Left lobe of liver (tissue), 2 donors: Measurements from ENCODE around the gene SHROOM2. TPM values are rescaled to one million over a fixed set of nuclear protein-coding genes. Genes with fewer than 3 reads are reported as not detected.
"Not testable (repeated sequence)": the region's sequence is repeated elsewhere in the genome, so short reads cannot be mapped to it uniquely, and the experiment has no call there.

Experiments
- ATAC-seq: fragments of 200-7000 bp; cut with Tn5 transposase; one replicate; pipeline ENCODE4 v1.9.1; 2020; ENCODE audit warnings: mild to moderate bottlenecking, moderate library complexity
- DNase-seq: peaks from one replicate; pipeline ENCODE4 v3.0.0-alpha.2; 2020; ENCODE audit warnings: low spot score
- total RNA-seq: library from RNA; stranded (reverse); gene quantifications from one replicate; pipeline ENCODE4 v1.2.1, GENCODE V29; 2021
- donor health status: DM: no; HTN: no; CAD: no; lungs with moderate emphysema.
- donor health status: DM: no; HTN: yes; CAD: no.

Gene SHROOM2
- total RNA-seq, 1 donor from 2014 or later = 4.7 TPM

GRCh38 chrX:9775930-9776329 lies 10.3 kb upstream of the SHROOM2 start:
- no peak for DNase-seq
- ATAC-seq = no peak

- ATAC-seq (no peak), DNase-seq (no peak)
These were observed 4.3 kb upstream of the SHROOM2 start for GRCh38 chrX:9781941-9782340.

GRCh38 chrX:9784332-9784731 lies 1.9 kb upstream of the SHROOM2 start:
- no peak for DNase-seq
- no peak for ATAC-seq

GRCh38 chrX:9785254-9785943 lies 830 bp upstream of the SHROOM2 start:
- DNase-seq = no peak
- peak; percentile 32 for ATAC-seq

- ATAC-seq (peak; percentile 60), DNase-seq (peak; percentile 53)
These were observed 788 bp downstream of the SHROOM2 start for GRCh38 chrX:9786798-9787635.

DNA sequence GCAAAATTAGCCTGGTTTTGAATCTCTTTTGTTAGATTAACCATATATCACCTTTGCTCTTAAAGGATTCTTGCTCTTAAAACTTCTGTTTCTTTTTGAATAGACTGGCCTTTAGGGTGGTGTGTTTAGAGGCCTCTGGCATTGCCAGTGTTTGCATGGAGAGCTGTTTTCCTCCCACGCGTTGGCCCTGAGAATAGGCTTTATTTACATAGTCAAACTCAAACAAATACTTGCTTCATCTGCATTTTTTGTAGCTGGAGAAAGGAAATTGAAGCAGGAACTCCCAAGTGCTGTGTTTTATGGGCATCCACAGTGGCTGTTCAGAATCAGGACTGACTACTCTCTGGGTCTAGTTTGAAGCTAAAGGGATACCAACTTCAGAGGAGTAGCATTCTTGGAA lies 2.7 kb downstream of the SHROOM2 start:
- ATAC-seq = peak; percentile 68
- peak; percentile 59 for DNase-seq

DNA sequence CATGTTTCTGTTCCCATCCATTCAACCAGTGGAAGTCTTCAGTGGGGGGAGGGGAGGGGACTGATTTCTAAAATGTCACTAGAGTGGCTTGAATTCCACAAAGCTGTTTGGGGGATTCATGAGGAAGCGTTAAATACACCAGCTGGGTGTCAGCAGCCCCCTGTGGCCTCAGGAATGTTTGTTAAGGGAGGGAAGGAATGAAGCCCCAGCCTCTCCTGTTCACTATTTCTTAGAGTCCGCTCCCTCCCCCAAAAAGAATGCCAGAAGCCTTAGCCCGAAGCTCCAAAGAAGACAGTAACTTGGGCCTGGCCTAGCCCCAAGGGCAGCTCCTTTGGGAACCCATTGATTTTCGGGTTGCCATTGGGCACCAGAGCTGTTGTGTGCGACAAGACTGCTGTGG lies 3.3 kb downstream of the SHROOM2 start:
- no peak for DNase-seq

GRCh38 chrX:9790866-9791265 lies 4.6 kb downstream of the SHROOM2 start:
- no peak for DNase-seq
- ATAC-seq = no peak

More for the DNA sequence above, 3.3 kb downstream of the SHROOM2 start:
- ATAC-seq = no peak

DNA sequence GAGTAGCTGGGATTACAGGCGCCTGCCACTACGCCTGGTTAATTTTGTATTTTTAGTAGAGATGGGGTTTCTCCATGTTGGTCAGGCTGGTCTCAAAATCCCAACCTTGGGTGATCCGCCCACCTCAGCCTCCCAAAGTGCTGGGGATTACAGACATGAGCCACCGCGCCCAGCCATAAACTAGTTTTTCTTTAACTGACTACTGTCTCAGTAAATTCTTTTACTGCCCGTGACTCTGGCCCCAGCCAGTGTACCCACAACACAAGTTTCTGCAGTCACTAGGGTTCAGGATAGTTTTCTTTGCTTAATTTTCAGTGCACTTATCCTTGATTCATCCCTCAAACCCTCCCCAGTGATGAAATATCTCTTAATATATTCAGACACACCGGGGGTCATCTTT lies 8.3 kb downstream of the SHROOM2 start:
- ATAC-seq = no peak

DNA sequence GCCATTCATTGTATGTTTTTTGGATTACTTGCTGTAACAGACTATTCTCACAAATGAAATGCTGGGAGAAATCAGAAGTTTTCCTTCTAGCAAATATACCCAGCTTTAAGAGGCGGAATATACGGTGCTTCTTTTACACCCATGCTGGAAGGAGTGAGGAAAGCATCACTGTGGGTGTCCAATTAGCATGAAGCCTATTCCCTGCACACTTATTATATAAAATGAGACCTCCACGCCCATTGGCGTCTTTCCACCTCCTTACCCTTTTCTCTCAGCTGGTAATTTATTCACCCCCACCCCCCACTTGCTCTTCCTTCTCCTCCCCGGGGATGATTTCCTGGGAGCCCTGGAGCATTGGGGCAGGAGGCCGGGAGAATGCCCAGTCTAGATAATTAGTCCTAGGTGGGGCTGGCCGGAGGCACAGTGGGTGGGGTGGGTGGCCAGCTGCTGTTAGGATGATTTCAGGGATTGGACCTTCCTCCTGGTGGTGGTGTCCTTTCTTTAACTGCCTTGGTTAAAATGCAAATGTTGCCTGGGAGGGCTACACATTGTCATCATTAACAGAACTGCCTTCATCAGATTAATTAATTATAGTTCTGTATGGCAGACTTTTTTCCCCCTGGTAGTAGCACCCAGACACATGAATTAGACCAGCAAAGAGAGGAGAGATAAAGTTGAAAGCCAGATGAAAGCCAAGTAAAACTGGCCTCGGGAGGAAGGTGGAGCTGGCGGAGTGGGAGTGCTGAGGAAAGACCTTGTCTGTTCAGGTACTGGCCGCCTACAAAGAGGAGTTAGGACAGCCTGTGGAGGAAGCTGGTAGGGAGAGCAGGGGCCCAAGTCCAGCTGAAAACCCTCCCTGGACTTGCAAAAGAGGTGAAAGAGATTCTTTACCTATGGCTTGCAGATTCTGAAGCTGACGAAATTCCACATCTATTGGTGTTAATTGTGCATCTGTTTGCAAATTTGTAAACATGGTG lies 11.4 kb downstream of the SHROOM2 start:
- ATAC-seq = peak; percentile 67

More for the DNA sequence above, 8.3 kb downstream of the SHROOM2 start:
- no peak for DNase-seq

GRCh38 chrX:9802737-9803136 lies 16.5 kb downstream of the SHROOM2 start:
- DNase-seq (no peak), ATAC-seq (no peak)

More for the DNA sequence above, 11.4 kb downstream of the SHROOM2 start:
- DNase-seq = no peak

- ATAC-seq = no peak
- no peak for DNase-seq
These were observed 18.2 kb downstream of the SHROOM2 start for GRCh38 chrX:9804444-9804843.

DNA sequence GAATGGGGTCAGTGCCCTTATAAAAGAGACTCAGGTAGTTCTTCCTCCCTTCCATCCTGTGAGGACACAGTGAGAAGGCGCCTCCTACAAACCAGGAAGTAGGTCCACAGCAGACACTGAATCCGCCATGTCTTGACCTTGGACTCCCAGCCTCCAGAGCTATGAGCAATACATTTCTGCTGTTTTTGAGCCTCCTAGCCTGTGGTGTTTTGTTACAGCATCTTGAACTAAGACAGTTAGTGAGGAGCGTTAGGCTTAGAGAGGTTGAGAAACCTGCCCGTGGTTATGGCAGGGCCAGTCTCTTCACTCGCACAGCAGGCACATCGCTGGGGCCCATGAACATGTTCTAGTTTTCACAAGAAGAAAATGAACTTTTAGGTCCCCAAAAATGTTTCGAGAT lies 19.7 kb downstream of the SHROOM2 start:
- DNase-seq (no peak), ATAC-seq (no peak)

DNA sequence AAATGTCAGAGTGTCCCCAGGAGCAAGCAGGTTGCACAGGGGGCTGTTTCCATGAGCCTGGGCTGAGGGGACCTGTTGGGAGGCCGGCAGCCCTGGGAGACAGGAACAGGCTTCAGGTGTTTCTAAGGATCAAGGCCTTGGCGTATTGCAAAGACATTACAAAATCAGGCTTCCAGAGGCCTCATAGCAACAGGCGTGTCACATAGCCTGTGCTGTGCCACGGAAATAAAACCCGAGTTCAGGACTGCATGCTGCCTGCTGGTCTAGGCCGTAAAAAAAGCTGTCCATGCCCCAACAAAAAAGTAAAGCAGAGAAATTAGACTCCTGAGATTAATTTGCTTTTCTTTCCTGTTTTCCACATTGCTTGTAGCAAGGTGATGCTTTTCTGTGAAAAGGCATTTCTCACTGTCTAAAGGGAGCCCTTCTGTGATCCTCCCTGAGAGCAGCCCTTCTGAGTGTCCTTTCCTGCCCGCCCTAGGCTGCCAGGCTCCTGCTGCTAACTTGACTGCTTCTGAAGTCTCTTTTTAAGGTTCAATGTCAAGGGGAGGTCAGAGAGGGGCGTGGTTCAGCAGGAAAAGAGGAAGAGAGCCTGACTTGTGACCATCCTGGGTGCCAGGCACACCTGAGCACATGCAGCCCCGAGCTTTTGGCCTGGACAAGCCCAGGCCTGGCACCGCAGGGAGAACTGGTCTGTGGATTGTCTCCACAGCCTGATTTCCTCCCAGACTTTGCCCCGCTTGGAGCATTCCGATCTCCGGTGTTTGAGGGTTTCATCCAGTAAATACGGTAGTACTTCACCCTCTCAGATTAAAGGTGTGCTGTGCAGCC lies 21.3 kb downstream of the SHROOM2 start:
- peak; percentile 54 for DNase-seq
- ATAC-seq = peak; percentile 97

DNA sequence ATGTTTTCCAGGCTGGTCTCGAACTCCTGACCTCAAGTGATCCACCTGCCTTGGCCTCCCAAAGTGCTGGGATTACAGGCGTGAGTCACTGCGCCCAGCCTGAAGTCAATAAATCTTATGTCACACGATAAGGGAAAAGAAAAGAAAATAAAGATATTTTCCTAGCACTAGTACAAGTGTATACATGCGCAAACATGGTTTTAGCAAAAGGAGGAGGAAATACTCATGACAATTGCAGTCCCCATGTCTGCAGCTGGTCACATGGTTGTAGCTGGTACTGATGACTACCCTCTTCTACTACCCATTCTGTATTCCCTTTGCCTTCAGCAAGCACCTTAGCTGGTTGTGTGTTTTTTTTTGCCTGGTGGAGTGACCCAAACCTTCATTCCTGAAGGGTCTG lies 23.6 kb downstream of the SHROOM2 start:
- ATAC-seq, DNase-seq: not testable (repeated sequence)

DNA sequence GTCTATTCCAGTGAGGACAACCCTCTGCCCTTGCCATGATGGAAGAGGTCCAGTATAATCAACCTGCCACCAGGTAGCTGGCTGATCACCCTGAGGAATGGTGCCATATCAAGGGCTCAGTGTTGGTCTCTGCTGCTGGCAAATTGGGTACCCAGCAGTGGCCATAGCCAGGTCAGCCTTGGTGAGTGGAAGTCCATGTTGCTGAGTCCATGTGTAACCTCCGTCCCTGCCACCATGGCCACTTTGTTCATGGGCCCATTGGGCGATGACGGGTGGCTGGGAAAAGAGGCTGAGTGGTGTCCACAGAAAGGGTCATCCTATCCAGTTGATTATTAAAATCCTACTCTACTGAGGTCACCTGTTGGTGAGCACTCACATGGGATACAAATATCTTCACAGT lies 24.9 kb downstream of the SHROOM2 start:
- not testable (repeated sequence) for DNase-seq, ATAC-seq

DNA sequence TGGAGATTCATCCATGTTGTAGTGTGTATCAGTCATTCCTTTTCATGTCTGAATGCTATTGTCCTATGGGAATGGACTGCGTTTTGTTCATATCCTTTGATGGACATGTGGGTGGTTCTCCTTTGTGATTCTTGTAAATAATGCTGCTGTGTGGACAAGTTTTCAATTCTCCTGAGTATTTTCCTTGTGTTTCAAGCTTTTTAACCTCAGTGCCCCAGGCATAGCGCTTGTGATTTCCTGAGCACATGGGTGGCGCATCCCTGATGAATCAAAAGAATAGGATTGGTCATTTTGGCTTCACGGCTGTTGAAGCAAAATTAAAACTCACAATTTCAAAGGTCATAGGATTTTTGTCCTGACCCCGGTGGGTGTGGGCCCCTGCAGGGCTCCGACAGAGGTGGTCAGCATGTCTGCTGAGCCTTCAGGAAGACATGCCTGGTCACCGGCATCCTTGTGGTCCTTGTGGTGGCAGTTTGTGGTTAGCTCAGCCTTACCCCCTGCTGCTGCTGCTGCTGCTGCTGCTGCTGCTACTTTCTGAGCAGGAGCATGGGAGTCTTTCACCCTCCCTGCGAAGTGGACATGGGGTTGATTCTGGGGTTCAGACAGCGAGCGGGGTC lies 30.0 kb downstream of the SHROOM2 start:
- ATAC-seq (no peak), DNase-seq (no peak)

GRCh38 chrX:9821572-9821971 lies 35.3 kb downstream of the SHROOM2 start:
- DNase-seq (no peak), ATAC-seq (no peak)

DNA sequence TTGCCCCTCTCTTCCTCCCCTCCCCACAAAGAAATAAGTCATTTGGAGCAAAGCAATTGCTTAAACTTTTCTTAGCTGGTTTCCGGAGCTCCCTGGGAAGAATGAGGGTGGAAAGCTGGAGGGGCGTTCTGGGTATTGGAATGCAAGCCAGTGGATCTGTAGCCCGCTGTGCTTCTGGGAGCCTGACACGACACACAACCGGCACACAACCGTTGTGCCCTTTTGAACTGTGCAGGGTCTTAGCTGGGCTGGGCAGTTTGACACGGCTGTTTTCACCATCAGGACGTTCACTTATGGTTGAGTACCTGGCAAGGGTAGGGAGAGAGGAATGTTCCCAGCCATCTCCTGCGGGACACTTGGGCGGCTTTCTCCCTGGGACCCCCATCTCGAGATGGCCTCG lies 38.3 kb downstream of the SHROOM2 start:
- DNase-seq (no peak), ATAC-seq (peak; percentile 16)
